Right cardiac atrium (tissue), 5 donors: Measurements from ENCODE around the gene FREM2. TPM values are rescaled to one million over a fixed set of nuclear protein-coding genes. Genes with fewer than 3 reads are reported as not detected.

Experiments
- ATAC-seq, 2 donors: fragments of 200-7000 bp; cut with Tn5 transposase; one replicate each; pipeline versions ENCODE4 v1.8.0 to v1.9.1; 2020; ENCODE audit warnings: moderate library complexity in 2 of 2, mild to moderate bottlenecking in 1 of 2
- DNase-seq, 3 donors: peaks; one replicate each; pipeline ENCODE4 v3.0.0-alpha.2; 2020
- H3K27ac ChIP-seq: one replicate; pipeline ENCODE4 v1.5.1; 2013; ENCODE audit warnings: mild to moderate bottlenecking, low read length, control low read depth, moderate library complexity
- H3K27me3 ChIP-seq: one replicate; pipeline ENCODE4 v1.6.1; 2013; ENCODE audit not compliant: control insufficient read depth, insufficient read depth
- H3K4me1 ChIP-seq: one replicate; pipeline ENCODE4 v1.6.1; 2013; ENCODE audit warnings: low read length; ENCODE audit not compliant: control insufficient read depth, insufficient read depth
- H3K4me3 ChIP-seq: one replicate; pipeline ENCODE4 v1.5.1; 2013; ENCODE audit warnings: low read length, control low read depth
- H3K9me3 ChIP-seq: one replicate; pipeline ENCODE4 v1.6.1; 2013; ENCODE audit warnings: low read length; ENCODE audit not compliant: control insufficient read depth
- WGBS: extraction: QIAGEN DNeasy Blood & Tissue Kit; methylation state at CpG from one replicate; pipeline ENCODE4 v1.1.7; 2013; 5-methylcytosine and 5-hydroxymethylcytosine counted together
- intact Hi-C, 4 donors: fragments of 100-400 bp; cut with DNase I; formaldehyde crosslinking; loops; one replicate each; pipeline versions ENCODE4 v1.11.0 to v1.14.0; 2022 to 2023
- polyA plus RNA-seq: library from polyadenylated mRNA; stranded (reverse); fragments of 200-250 nt; gene quantifications from one replicate; pipeline ENCODE4 v1.2.3, GENCODE V29; 2013
- total RNA-seq, 4 donors: library from RNA; stranded (reverse); fragmentation: NEBNext Ultra II Directional; extraction: Animal tissue kit (Norgen Biotek cat#: 25700); gene quantifications; one replicate each; pipeline ENCODE4 v1.2.1, GENCODE V29; 2021
- donor health status: healthy with polysubstance abuse.
- donor health status: DM: no; HTN: yes; CAD: no.
- donor health status: DM: no; HTN: no; CAD: no.
- donor health status: DM: no; HTN: yes; CAD: no; lungs with severe emphysema.
- donor health status: DM: yes; HTN: yes; CAD: no.

Gene FREM2
- total and polyA plus RNA-seq, 5 donors: under 0.01 to 0.03 (median 0.03) TPM; not detected in 1

DNA sequence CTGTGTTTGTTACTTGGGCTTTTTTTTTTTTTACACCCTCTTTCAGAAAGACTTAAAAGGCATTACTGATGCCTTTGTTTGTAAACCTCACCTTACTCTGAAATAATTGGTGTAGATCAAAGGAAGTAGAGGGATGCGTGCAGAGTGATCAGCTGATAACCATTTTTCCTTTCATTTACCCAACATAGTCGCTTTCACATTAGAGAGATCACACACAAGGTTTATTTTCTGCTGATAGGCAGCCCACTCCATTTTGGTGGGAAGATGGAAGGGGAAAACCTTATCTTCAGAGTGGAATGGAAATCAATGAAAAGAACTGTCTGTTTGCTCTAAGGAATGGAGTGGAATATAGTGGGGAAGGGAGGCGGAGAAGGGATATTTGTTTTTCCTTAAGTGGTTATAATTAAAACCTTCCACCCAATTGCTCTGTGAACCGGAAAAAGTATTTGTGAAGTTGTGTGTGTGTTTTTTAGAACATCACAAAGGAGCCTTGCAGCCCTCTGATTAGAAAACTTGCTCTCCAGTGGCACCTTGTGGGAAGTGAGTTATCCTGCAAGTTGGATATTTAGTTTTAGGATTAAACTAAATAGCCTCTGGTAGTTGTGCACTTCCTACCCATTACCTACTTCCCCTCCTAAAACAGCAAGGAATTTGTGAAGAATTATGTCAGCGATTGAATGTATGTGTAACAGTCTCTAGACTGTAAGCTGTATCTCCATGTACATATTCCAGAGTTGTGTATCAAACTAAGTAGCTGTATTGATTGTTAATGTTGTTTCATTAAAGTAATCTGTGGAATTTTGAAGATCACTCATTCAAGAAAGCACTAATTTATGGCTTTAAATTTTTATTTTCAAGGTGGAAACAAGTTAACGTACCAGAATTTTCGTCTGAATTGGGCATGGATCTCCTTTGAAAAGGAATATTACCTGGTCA lies 76.8 kb downstream of the FREM2 start:
- intact Hi-C loops: loop anchor here in 2 of 4 donors (5.0 kb wide), 1 partner anchor 76 kb away; the partner anchor contains the start of gene FREM2 (in 2 of the 2)
- WGBS: 27% methylated on average over 7 of the region's 7 CpGs
- Histone ChIP-seq H3K9me3 (no peaks in the 10 kb centered on the region), H3K4me3 (no peak overlapping the region), H3K27me3 (no peaks in the 10 kb centered on the region), H3K27ac (no peak overlapping the region), H3K4me1 (no peaks in the 10 kb centered on the region)
- ATAC-seq (no peak), DNase-seq (no peak)

DNA sequence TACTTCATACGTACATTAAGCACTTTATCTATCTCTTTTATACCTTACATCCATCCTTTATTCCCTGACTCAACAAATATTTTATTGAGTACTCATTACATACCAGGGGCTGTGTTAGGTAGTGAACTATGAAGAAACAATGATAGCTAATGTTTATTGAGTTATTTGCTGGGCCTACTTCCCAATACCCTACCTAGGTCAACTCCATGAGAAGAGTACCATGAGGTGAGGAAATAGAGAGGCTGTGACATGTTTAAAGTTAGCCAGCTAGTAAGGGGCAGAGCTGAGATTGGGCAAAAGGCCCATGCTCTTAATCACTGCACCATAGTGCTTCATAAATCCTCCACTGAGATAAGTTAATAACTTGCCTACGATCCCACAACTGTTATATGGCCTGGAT lies 79.9 kb downstream of the FREM2 start:
- intact Hi-C loops: no loop called here
- WGBS: 70% methylated on average over 2 of the region's 2 CpGs
- H3K4me1 ChIP-seq: no peaks in the 10 kb centered on the region
- no peak for ATAC-seq
- DNase-seq: no peak
- no peak overlapping the region for H3K27ac ChIP-seq
- H3K27me3 ChIP-seq: no peaks in the 10 kb centered on the region
- H3K4me3 ChIP-seq: no peak overlapping the region
- H3K9me3 ChIP-seq: no peaks in the 10 kb centered on the region

DNA sequence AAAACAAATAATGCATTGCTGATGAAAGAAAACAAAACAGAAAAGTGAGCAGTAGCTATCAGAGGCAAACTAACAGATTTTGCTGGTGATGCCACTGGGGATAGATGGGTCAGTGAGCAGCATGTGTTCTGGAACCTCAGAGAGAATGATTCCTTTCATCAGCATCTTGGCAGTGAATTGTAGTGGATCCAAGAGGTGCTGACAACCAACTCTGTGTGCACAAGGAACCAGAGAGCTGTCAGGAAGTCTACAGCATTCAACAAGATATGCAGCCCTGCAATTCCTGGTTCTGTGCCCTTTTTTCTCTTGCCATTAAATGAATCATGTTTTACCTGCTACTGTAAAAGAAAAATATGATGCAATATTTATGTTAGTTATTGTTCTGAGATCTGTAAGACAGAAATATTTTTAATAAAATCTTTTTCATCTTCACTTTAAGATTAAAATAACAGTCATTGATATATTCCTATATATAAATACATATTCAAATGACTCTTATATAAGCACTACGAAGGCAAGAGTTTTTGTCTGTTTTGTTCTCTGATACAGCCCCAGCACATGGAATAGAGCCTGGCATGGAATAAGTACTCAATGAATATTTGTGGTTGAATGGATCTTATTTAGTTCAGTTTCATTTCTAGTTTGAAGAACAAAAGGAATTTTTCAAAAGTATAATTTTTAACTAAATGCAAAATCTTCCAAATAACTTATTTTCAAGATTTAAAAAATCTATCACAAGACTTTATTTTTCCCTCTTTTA lies 80.8 kb downstream of the FREM2 start:
- H3K4me3 ChIP-seq: no peak overlapping the region
- H3K9me3 ChIP-seq: no peaks in the 10 kb centered on the region
- peak in 1 of 2 donors; percentile 69 for ATAC-seq
- DNase-seq: no peak
- intact Hi-C loops: no loop called here
- H3K4me1 ChIP-seq: no peaks in the 10 kb centered on the region
- 31% methylated on average over 1 of the region's 1 CpG for WGBS
- no peaks in the 10 kb centered on the region for H3K27me3 ChIP-seq
- no peak overlapping the region for H3K27ac ChIP-seq

DNA sequence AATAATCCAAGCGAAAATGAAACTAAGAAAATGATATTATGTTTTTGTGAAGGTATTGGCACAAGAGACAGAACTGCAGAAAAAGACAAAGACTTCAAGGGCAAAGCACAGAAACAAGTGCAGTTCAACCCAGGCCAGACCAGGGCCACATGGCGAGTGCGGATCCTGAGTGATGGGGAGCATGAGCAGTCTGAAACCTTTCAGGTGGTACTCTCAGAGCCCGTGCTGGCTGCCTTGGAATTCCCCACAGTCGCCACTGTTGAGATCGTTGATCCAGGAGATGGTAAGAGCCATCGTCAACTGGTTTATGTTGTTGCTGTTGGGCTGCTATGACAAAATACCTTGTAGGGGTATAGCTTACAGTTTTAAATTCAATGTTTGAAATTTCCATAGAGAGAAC lies 82.6 kb downstream of the FREM2 start:
- intact Hi-C loops: no loop called here
- Histone ChIP-seq H3K27ac (no peak overlapping the region), H3K4me3 (no peak overlapping the region), H3K27me3 (no peaks in the 10 kb centered on the region), H3K4me1 (no peaks in the 10 kb centered on the region), H3K9me3 (no peaks in the 10 kb centered on the region)
- DNase-seq: no peak
- WGBS: 90% methylated on average over 7 of the region's 7 CpGs
- ATAC-seq: no peak

DNA sequence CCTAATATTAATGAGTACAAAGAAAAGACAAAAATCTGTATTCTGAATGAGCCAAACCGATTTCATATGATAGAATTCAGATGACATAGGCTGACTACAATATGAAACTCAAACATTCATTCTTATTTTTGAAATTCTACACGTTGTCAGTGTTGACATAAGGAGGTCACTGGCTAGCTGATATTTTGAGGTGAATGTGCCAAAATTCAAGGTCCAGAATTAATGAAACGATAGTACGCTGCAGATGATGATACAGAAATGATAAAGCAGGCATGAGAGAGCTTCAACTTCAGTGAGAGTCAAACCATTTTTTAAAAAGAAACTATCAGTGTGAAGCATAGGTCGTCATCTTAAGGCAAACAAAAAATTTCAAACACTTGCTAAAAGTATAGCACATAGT lies 88.2 kb downstream of the FREM2 start:
- no peaks in the 10 kb centered on the region for H3K27me3 ChIP-seq
- no peaks in the 10 kb centered on the region for H3K9me3 ChIP-seq
- no peak overlapping the region for H3K27ac ChIP-seq
- DNase-seq: no peak
- no peak overlapping the region for H3K4me3 ChIP-seq
- H3K4me1 ChIP-seq: no peaks in the 10 kb centered on the region
- intact Hi-C loops: no loop called here
- 39% methylated on average over 5 of the region's 5 CpGs for WGBS
- no peak for ATAC-seq

DNA sequence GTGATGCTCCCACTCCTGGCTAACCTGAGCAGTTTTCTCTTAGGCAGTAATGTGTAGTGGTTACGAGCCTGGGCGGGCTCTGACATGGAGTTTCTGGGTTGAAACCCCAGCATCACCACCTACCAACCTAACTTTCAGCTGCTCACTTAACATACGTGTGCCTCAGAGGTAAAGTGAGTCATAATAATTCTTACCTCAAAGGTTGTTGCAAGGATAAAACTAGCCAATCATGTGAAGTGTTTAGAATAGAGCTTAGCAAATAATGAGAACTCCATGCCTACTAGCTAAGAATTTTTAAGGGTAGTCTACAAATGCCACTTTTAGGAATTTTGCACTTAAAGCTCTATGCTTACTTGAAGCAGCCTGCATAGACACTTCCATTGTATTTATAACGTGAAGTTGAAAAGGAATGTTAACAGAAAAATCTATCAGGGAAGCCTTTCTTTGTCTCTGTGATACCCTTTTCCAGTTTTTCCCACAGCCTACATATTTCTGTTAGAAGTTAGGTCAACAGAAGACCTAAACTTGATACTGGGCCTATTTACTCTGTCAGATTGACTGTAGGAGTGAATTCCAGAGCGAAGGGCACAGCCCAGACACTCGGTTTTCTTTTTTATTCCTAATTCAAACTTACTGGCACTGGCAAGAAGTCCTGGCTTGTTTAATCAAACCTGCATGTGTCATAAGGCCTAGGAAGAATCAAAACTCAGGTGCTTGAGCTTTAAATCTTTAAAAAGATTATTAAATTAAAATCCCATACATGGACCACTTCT lies 90.7 kb downstream of the FREM2 start:
- no peak for DNase-seq
- Histone ChIP-seq H3K4me1 (no peaks in the 10 kb centered on the region), H3K9me3 (no peaks in the 10 kb centered on the region), H3K27me3 (no peaks in the 10 kb centered on the region), H3K27ac (no peak overlapping the region), H3K4me3 (no peak overlapping the region)
- no peak for ATAC-seq
- intact Hi-C loops: no loop called here
- WGBS: 81% methylated on average over 6 of the region's 6 CpGs

DNA sequence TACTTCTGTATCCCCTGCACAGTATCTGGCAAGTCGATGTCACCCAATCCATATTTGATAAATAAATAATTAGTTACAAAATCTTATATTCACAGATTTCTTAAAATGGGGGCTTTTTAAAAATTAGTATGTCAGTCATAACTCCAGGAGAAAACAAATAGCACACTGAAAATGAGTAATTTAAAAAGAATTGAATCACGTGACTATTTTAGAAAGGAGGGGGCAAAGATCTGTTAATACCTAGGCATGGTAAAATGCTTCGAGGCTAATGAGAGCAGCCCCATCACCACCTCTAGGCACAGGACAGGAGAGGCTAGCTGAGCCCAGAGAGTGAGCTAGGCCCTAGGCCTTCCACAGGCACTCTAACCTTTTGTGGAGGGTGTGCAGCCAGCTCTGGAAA lies 94.7 kb downstream of the FREM2 start:
- H3K27me3 ChIP-seq: no peaks in the 10 kb centered on the region
- intact Hi-C loops: no loop called here
- H3K4me1 ChIP-seq: no peaks in the 10 kb centered on the region
- H3K27ac ChIP-seq: no peak overlapping the region
- DNase-seq (no peak), ATAC-seq (no peak)
- WGBS: 84% methylated on average over 3 of the region's 3 CpGs
- no peaks in the 10 kb centered on the region for H3K9me3 ChIP-seq
- no peak overlapping the region for H3K4me3 ChIP-seq

DNA sequence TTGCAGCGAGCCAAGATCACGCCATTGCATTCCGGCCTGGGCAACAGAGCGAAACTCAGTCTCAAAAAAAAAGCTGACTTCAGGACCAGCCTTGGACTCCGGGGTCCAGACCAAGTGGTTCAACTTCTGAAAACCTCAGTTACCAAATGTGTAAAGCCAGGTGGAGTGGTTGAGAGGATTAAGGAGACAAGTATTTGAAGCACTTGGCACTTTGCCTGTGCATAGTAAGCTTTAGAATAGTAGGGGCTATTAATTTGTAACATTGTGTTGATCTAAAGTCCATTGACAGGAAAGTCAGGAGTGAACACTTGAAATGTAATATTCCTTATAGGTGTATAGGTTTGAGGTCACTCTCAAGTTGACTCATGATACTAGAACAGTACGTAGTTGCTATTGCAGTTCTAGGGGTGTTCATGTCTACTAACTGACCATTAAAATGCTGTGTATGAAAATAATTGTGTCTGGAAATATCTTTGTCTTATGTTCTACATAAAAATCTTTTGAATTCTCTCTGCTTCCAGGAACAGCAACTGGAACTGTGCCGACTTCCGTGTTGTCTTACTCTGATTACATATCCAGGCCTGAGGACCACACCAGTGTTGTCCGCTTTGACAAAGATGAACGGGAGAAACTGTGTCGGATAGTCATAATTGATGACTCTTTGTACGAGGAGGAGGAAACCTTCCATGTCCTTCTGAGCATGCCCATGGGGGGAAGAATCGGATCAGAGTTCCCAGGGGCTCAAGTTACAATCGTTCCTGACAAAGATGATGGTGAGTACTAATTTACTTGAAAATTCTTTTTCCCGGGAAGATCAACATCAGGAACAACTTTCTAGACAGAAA lies 97.4 kb downstream of the FREM2 start:
- H3K27me3 ChIP-seq: no peaks in the 10 kb centered on the region

DNA sequence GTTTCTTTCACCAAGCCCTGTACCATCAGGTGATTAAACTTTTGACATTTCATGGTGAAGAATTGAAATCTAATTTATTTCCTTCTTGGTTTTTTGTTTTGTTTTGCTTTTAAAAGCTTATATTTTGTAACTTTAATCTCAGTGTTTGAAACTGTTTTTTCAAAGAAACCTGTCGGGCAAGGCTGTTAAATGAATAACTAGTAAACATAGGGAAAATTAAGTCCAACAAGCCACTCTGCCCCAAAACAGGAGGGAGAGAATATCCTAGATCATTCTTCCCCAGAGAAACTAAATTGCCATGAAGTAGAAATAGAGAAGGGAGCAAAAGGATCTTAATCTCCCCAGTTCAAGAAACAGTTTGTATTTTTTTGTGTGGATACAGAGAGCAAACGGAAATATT lies 98.2 kb downstream of the FREM2 start:
- Histone ChIP-seq H3K27me3 (no peaks in the 10 kb centered on the region), H3K9me3 (no peaks in the 10 kb centered on the region), H3K4me1 (no peaks in the 10 kb centered on the region), H3K27ac (no peak overlapping the region), H3K4me3 (no peak overlapping the region)
- DNase-seq (no peak), ATAC-seq (no peak)
- WGBS: 73% methylated on average over 2 of the region's 2 CpGs
- intact Hi-C loops: no loop called here

More for the DNA sequence above, 97.4 kb downstream of the FREM2 start:
- intact Hi-C loops: no loop called here
- Histone ChIP-seq H3K4me1 (no peaks in the 10 kb centered on the region), H3K27ac (no peak overlapping the region), H3K9me3 (no peaks in the 10 kb centered on the region), H3K4me3 (no peak overlapping the region)
- 73% methylated on average over 15 of the region's 15 CpGs for WGBS
- ATAC-seq: no peak
- DNase-seq: no peak

DNA sequence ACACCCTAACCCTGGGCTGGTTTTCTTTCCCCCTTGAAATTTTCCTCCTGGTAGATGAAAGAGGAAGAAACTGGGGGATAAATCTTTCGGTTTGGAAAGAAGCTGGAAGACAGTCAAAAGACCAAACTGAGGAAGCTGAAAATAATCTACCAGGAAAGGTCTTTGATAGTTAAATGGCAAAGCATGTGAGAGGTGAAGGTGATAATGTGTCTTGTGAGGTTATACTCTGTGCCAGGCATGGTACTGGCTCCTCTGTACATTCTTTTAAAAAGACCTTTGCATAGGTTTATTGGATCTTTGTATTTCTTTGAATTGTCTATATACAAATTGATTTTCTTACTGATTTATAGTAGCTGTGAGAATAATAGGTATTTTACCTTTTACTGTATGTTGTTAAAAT lies 98.6 kb downstream of the FREM2 start:
- 13% methylated on average over 1 of the region's 1 CpG for WGBS
- no peak overlapping the region for H3K4me3 ChIP-seq
- H3K27ac ChIP-seq: no peak overlapping the region
- H3K9me3 ChIP-seq: no peaks in the 10 kb centered on the region
- intact Hi-C loops: no loop called here
- DNase-seq (no peak), ATAC-seq (no peak)
- no peaks in the 10 kb centered on the region for H3K4me1 ChIP-seq
- no peaks in the 10 kb centered on the region for H3K27me3 ChIP-seq
